Measurements from ENCODE around the gene PSMD1. TPM values are rescaled to one million over a fixed set of nuclear protein-coding genes. Genes with fewer than 3 reads are reported as not detected.
A peak's percentile ranks its signal among the peaks of the same experiment; 100 is the strongest.

PSMD1 gene
- total RNA-seq, 2 donors from 2014 or later: 74.1 to 114 TPM

DNA sequence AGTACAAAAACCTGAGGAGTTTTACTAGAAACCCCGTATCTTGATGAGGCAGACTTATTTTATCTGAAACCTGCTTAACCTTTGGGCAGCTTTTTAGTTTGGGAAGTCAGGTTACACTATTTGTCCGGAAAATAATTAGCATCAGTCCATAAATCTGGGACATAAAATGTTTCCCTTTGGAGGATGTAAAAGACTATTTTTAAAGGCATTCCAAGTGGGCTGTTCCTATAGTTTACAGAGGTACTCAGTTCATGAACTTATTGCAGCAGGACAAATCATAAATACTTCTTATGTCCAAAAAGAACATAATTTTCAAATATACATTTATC, 61.9 kb downstream of the PSMD1 start:
- Histone ChIP-seq H3K9ac (ENCODE audit: low read depth in 2 of 2, low read length in 2 of 2) (no peak overlapping the region), H3K27ac (no peak overlapping the region), H3K9me3 (no peaks in the 10 kb centered on the region), H3K4me1 (no peaks in the 10 kb centered on the region), H3K27me3 (no peaks in the 10 kb centered on the region), H3K4me3 (no peak overlapping the region), H3K36me3 (no peaks in the 10 kb centered on the region)
- no peak for DNase-seq
- intact Hi-C loops (cut with DNase I): no loop called here
- TF ChIP-seq, protein P1, sequence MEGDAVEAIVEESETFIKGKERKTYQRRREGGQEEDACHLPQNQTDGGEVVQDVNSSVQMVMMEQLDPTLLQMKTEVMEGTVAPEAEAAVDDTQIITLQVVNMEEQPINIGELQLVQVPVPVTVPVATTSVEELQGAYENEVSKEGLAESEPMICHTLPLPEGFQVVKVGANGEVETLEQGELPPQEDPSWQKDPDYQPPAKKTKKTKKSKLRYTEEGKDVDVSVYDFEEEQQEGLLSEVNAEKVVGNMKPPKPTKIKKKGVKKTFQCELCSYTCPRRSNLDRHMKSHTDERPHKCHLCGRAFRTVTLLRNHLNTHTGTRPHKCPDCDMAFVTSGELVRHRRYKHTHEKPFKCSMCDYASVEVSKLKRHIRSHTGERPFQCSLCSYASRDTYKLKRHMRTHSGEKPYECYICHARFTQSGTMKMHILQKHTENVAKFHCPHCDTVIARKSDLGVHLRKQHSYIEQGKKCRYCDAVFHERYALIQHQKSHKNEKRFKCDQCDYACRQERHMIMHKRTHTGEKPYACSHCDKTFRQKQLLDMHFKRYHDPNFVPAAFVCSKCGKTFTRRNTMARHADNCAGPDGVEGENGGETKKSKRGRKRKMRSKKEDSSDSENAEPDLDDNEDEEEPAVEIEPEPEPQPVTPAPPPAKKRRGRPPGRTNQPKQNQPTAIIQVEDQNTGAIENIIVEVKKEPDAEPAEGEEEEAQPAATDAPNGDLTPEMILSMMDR (IDR thresholded peaks at IDR 0.05): no peak

DNA sequence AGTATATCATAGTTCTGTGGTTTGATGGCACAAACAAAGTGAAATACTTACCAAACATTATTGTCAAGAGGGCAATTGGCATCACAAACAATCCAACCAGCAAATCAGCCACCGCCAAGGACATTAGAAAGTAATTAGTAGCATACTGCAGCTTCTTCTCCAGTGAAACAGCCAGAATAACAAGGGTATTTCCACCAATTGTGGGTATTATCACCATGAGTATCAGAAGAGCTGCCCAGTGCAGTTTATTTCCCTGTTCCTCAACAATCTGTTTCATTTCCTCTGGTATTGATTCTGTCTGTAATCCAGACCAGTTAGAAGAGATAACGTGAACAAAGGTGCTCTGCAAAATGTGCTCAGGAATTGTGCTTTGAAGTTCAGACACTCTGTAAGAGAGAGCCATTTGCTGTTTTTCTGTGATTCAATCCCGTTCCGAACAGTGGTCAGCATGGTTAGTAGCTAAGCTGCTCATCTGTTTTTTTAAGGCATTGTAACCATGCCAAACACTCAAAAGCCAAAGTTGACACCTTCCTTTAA, 66.8 kb downstream of the PSMD1 start:
- H3K4me3 ChIP-seq: no peak overlapping the region

DNA sequence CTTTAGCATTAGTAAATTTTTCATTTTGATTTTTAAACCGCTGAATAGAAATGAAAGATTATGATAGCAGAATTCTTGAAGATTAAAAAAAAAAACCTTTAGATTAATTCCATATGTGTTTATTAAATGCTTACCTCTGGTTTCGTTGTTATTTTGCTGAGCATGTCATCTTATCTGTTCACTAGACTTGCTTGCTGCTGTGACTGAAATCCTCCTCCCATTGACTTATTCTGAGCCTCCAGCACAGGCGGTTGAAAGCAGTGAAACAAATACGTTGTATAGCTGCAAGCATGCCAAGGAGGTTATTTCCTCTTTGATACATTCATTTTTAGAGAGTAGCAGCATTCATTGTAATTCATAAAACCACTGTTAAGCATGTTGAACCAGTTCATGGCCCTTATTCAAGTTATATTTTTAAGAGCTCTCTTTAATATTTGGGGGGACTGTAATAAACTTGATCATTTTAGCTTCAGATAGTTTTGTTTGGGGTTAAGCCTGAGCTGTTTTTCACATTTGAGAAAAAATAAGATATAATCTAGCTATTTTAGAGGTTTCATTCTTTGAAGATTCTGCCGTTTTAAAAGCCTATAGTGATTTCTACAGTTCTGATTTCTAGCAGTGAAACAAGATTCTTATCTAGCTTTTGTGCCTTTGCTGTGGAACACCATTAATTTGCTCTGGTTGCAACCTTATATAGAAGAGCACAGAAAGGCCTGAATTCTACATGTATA, 68.3 kb downstream of the PSMD1 start, which contains the start of gene HTR2B:
Gene HTR2B (minus strand): TSS at position 205 of the 731 bp plus-strand sequence. CDS start 1,278 bp downstream, outside the sequence.
- no peak within 1 kb of the TSS for H3K27ac ChIP-seq
- no peaks in the 10 kb centered on the region for H3K36me3 ChIP-seq
- H3K9me3 ChIP-seq: no peaks in the 10 kb centered on the region
- DNase-seq: no peak
- intact Hi-C loops (cut with DNase I): no loop called here
- H3K27me3 ChIP-seq: no peaks in the 10 kb centered on the region
- no peaks in the 10 kb centered on the region for H3K4me1 ChIP-seq
- TF ChIP-seq, protein P1 (IDR thresholded peaks at IDR 0.05): no peak
- H3K9ac ChIP-seq (ENCODE audit: low read depth in 2 of 2, low read length in 2 of 2): no peak within 1 kb of the TSS
- H3K4me3 ChIP-seq: no peak within 1 kb of the TSS

More for the DNA sequence above, 66.8 kb downstream of the PSMD1 start:
- H3K27me3 ChIP-seq: no peaks in the 10 kb centered on the region
- H3K36me3 ChIP-seq: no peaks in the 10 kb centered on the region
- no peaks in the 10 kb centered on the region for H3K9me3 ChIP-seq
- peak overlapping the region in 1 of 2 donors; percentile 3 for H3K9ac ChIP-seq (ENCODE audit: low read depth in 2 of 2, low read length in 2 of 2)
- no peaks in the 10 kb centered on the region for H3K4me1 ChIP-seq
- no peak for DNase-seq
- TF ChIP-seq, protein P1 (IDR thresholded peaks at IDR 0.05): no peak
- intact Hi-C loops (cut with DNase I): no loop called here
- H3K27ac ChIP-seq: no peak overlapping the region

DNA sequence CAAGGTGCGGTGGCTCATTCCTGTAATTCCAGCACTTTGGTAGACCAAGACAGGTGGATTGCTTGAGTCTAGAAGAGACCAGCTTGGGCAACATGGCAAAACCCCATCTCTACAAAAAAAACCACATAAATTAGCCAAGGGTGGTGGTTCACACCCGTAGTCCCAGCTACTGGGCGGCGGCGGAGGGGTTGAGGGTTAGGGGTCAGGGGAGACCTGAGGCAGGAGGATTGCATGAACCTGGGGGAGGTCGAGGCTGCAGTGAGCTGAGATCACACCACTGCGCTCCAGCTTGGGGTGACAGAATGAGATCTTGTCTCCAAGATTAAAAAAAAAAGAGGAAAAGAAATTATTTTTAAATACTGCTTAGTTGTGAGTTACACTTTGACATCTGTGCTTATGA, 69.5 kb downstream of the PSMD1 start:
- intact Hi-C loops (cut with DNase I): no loop called here
- no peak overlapping the region for H3K9ac ChIP-seq (ENCODE audit: low read depth in 2 of 2, low read length in 2 of 2)
- H3K4me3 ChIP-seq: no peak overlapping the region
- H3K36me3 ChIP-seq: no peaks in the 10 kb centered on the region
- TF ChIP-seq, protein P1 (IDR thresholded peaks at IDR 0.05): no peak
- no peak for DNase-seq
- no peak overlapping the region for H3K27ac ChIP-seq
- H3K9me3 ChIP-seq: no peaks in the 10 kb centered on the region
- H3K27me3 ChIP-seq: no peaks in the 10 kb centered on the region
- no peaks in the 10 kb centered on the region for H3K4me1 ChIP-seq

DNA sequence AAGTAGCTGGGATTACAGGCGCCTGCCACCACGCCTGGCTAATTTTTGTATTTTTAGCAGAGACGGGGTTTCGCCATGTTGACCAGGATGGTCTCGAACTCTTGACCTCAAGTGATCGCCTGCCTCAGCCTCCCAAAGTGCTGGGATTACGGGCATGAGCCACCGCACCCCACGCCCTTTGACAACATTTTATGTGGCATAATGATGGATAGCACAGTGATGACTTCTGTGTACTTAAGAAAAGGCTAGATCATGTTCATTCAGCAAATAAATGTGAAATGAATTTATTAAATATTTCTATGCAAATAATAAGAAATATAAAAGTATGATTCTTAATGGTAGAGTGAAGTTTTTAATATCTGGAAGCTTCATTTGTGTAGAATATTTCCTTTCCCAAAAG, 70.8 kb downstream of the PSMD1 start:
- intact Hi-C loops (cut with DNase I): no loop called here
- DNase-seq: no peak
- no peaks in the 10 kb centered on the region for H3K4me1 ChIP-seq
- H3K9ac ChIP-seq (ENCODE audit: low read depth in 2 of 2, low read length in 2 of 2): no peak overlapping the region
- H3K36me3 ChIP-seq: no peaks in the 10 kb centered on the region
- no peak overlapping the region for H3K27ac ChIP-seq
- TF ChIP-seq, protein P1 (IDR thresholded peaks at IDR 0.05): no peak
- H3K9me3 ChIP-seq: no peaks in the 10 kb centered on the region
- H3K4me3 ChIP-seq: no peak overlapping the region
- no peaks in the 10 kb centered on the region for H3K27me3 ChIP-seq
